Astrocyte (in vitro differentiated cells and primary cell): ENCODE data around the gene MSH5. TPM values are rescaled to one million over a fixed set of nuclear protein-coding genes. Genes with fewer than 3 reads are reported as not detected.

ENCODE experiments used
- DNase-seq: peaks from one replicate; pipeline ENCODE4 v3.0.0-alpha.2; 2010; ENCODE audit warnings: low read depth
- FAIRE-seq: peaks from 2 replicates; lab custom pipeline; 2011; peaks lifted over from hg19 to GRCh38; lab: Jason Lieb, UNC
- H2AFZ ChIP-seq: 2 replicates; pipeline ENCODE4 v1.6.0; 2012; ENCODE audit warnings: low read depth, low read length, inconsistent platforms
- H3K27ac ChIP-seq: 2 replicates; pipeline ENCODE4 v1.5.1; 2011; ENCODE audit warnings: low read depth, low read length, inconsistent platforms
- H3K27me3 ChIP-seq: 2 replicates; pipeline ENCODE4 v1.6.0; 2011; ENCODE audit warnings: low read length, inconsistent platforms; ENCODE audit not compliant: insufficient read depth
- H3K36me3 ChIP-seq: 2 replicates; pipeline ENCODE4 v1.5.1; 2011; ENCODE audit warnings: low read length, inconsistent platforms; ENCODE audit not compliant: insufficient read depth
- H3K4me1 ChIP-seq: 2 replicates; pipeline ENCODE4 v1.5.1; 2011; ENCODE audit warnings: low read length, inconsistent platforms; ENCODE audit not compliant: insufficient read depth
- H3K4me2 ChIP-seq: 2 replicates; pipeline ENCODE4 v1.6.0; 2012; ENCODE audit warnings: low read length, inconsistent platforms
- H3K4me3 ChIP-seq: 2 replicates; pipeline ENCODE4 v1.5.1; 2011; ENCODE audit warnings: low read depth, mild to moderate bottlenecking, low read length, inconsistent platforms; ENCODE audit not compliant: insufficient read depth
- H3K79me2 ChIP-seq: 2 replicates; pipeline ENCODE4 v1.6.0; 2012; ENCODE audit warnings: mild to moderate bottlenecking, low read length, inconsistent platforms; ENCODE audit not compliant: insufficient read depth
- H3K9ac ChIP-seq: 2 replicates; pipeline ENCODE4 v1.6.0; 2012; ENCODE audit warnings: mild to moderate bottlenecking, low read length, inconsistent platforms
- H3K9me3 ChIP-seq: 2 replicates; pipeline ENCODE4 v1.5.1; 2012; ENCODE audit warnings: low read depth, mild to moderate bottlenecking, low read length, inconsistent platforms; ENCODE audit not compliant: insufficient read depth
- H4K20me1 ChIP-seq: 2 replicates; pipeline ENCODE4 v1.6.0; 2012; ENCODE audit warnings: low read length, inconsistent platforms; ENCODE audit not compliant: insufficient read depth
- H3K27ac Mint-ChIP-seq: one replicate; pipeline ENCODE4 v1.8.0; 2021; ENCODE audit warnings: mild to moderate bottlenecking, mixed read lengths; ENCODE audit not compliant: unreplicated experiment
- H3K27me3 Mint-ChIP-seq: one replicate; pipeline ENCODE4 v1.8.0; 2021; ENCODE audit warnings: low read depth, mixed read lengths; ENCODE audit not compliant: unreplicated experiment
- H3K36me3 Mint-ChIP-seq: one replicate; pipeline ENCODE4 v1.8.0; 2021; ENCODE audit warnings: low read depth, mixed read lengths; ENCODE audit not compliant: unreplicated experiment
- H3K4me1 Mint-ChIP-seq: one replicate; pipeline ENCODE4 v1.8.0; 2021; ENCODE audit warnings: low read depth, mixed read lengths; ENCODE audit not compliant: unreplicated experiment
- H3K4me3 Mint-ChIP-seq: one replicate; pipeline ENCODE4 v1.8.0; 2021; ENCODE audit warnings: mild to moderate bottlenecking, moderate library complexity, mixed read lengths; ENCODE audit not compliant: unreplicated experiment
- H3K9me3 Mint-ChIP-seq: one replicate; pipeline ENCODE4 v1.8.0; 2021; ENCODE audit warnings: mild to moderate bottlenecking, mixed read lengths; ENCODE audit not compliant: unreplicated experiment
- EZH2 ChIP-seq: IDR thresholded peaks from 2 replicates; pipeline ENCODE4 v1.6.1; 2012; ENCODE audit warnings: mild to moderate bottlenecking, low read length, inconsistent platforms; ENCODE audit not compliant: insufficient read depth
- total RNA-seq: library from RNA; stranded (reverse); gene quantifications from 2 replicates; pipeline ENCODE4 v1.2.1, GENCODE V29; 2021
- TF ChIP-seq, protein P1 (sequence below): IDR thresholded peaks from 2 replicates; pipeline ENCODE4 v1.5.1; 2011; ENCODE audit warnings: low read depth, mild to moderate bottlenecking, inconsistent platforms, low read length, moderate library complexity; ENCODE audit not compliant: insufficient read depth

MSH5 gene
- total RNA-seq, 1 donor from 2014 or later = 6.8 TPM

DNA sequence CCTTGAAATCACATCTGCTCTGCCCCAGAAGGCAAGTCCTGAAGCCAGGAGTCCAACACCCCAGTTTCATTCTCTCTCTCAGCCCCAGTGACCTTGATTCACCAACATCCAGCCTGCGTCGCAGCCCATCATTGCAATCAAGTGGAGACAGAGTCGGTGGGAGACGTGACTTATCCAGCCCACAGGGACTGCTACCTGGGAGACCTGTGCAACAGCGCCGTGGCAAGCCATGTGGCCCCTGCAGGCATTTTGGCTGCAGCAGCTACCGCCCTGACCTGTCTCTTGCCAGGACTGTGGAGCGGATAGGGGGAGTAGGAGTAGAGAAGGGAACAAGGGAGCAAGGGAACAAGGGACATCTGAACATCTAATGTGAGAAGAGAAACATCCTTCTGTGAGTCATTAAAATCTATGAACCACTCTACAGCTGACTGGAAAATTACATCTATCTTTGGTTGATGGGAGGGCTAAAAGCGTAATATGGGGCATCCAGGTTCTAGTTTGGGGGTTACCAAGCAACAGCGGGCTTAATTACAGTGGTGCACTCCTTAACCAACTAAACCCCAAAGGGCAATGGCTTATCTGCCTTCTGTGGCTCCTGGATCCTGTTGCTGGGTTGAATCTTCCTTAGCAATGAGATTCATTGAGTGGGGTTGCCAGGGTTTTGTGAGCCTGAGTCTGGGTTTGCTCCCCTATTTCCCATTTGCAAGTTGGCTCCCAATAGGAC lies 22.1 kb upstream of the MSH5 start:
- no peak for TF ChIP-seq EZH2
- TF ChIP-seq, protein P1, sequence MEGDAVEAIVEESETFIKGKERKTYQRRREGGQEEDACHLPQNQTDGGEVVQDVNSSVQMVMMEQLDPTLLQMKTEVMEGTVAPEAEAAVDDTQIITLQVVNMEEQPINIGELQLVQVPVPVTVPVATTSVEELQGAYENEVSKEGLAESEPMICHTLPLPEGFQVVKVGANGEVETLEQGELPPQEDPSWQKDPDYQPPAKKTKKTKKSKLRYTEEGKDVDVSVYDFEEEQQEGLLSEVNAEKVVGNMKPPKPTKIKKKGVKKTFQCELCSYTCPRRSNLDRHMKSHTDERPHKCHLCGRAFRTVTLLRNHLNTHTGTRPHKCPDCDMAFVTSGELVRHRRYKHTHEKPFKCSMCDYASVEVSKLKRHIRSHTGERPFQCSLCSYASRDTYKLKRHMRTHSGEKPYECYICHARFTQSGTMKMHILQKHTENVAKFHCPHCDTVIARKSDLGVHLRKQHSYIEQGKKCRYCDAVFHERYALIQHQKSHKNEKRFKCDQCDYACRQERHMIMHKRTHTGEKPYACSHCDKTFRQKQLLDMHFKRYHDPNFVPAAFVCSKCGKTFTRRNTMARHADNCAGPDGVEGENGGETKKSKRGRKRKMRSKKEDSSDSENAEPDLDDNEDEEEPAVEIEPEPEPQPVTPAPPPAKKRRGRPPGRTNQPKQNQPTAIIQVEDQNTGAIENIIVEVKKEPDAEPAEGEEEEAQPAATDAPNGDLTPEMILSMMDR = no peak
- no peaks in the 10 kb centered on the region for H3K4me1 ChIP-seq
- H3K36me3 ChIP-seq = no peaks in the 10 kb centered on the region
- H3K4me2 ChIP-seq = no peak overlapping the region
- H3K4me3 ChIP-seq = no peak overlapping the region
- no peak overlapping the region for H3K9ac ChIP-seq
- H3K79me2 ChIP-seq = no peaks in the 10 kb centered on the region
- Mint-ChIP-seq H3K36me3 (peaks cover 3% of the 10 kb centered on the region), H3K4me1 (peaks cover 10% of the 10 kb centered on the region), H3K27ac (no peak overlapping the region), H3K4me3 (peak overlapping the region; percentile 47), H3K9me3 (peaks cover 7% of the 10 kb centered on the region), H3K27me3 (peaks cover 21% of the 10 kb centered on the region)
- no peak for FAIRE-seq
- no peaks in the 10 kb centered on the region for H3K9me3 ChIP-seq
- no peak overlapping the region for H2AFZ ChIP-seq
- H4K20me1 ChIP-seq = no peaks in the 10 kb centered on the region
- no peak overlapping the region for H3K27ac ChIP-seq
- no peak for DNase-seq
- peaks cover under 1% of the 10 kb centered on the region for H3K27me3 ChIP-seq

DNA sequence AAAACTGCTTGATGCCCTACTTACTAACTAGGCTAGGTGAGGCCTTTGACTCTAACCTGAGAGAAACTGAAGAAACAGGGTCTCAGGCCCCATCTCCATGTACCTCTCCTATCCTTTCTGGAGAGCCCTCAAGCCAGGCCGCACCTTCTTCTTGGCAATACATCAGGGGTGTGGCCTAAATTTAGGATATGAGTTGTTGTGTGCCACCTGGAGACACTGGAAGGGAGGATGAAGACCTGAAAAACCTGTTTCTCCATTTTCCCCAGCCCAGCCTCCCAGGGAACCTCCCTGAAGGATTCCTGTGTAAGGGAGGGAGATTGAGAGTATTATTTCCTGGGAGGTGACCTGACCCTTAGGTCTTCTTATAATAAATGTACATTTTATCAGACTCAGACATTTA lies 21.5 kb upstream of the MSH5 start:
- Histone ChIP-seq H3K36me3 (no peaks in the 10 kb centered on the region), H3K9me3 (no peaks in the 10 kb centered on the region), H3K27me3 (no peaks in the 10 kb centered on the region), H3K79me2 (no peaks in the 10 kb centered on the region), H3K4me2 (no peak overlapping the region), H2AFZ (no peak overlapping the region), H3K4me3 (no peak overlapping the region), H4K20me1 (no peaks in the 10 kb centered on the region), H3K9ac (no peak overlapping the region), H3K27ac (no peak overlapping the region), H3K4me1 (no peaks in the 10 kb centered on the region)
- FAIRE-seq (no peak), DNase-seq (no peak)
- H3K36me3 Mint-ChIP-seq = peaks cover 3% of the 10 kb centered on the region
- peaks cover 19% of the 10 kb centered on the region for H3K27me3 Mint-ChIP-seq
- no peak for TF ChIP-seq EZH2
- TF ChIP-seq, protein P1 = no peak
- peaks cover 7% of the 10 kb centered on the region for H3K9me3 Mint-ChIP-seq
- peaks cover 10% of the 10 kb centered on the region for H3K4me1 Mint-ChIP-seq
- no peak overlapping the region for H3K4me3 Mint-ChIP-seq
- no peak overlapping the region for H3K27ac Mint-ChIP-seq

DNA sequence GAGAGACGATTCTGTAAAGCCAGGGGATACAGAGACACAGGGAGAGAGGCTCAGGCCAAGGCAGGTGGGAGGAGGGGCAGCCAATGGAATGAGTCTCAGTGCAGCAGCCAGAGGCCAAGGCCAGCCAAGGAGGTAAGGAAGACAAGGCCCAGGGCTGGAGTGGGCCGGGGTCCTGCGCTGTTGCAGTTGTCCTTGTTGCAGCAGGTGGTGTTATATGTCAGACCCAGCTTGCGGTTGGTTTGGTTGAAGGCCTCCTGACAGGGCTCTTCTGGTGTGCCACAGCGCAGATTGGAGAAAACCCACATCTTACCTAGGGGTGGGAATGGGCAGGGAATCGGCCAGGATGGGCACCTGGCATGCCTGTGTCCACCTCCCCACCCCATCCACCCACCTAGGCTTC lies 20.8 kb upstream of the MSH5 start:
- no peaks in the 10 kb centered on the region for H3K27me3 ChIP-seq
- H4K20me1 ChIP-seq = no peaks in the 10 kb centered on the region
- FAIRE-seq = no peak
- Mint-ChIP-seq H3K9me3 (peaks cover 7% of the 10 kb centered on the region), H3K4me3 (peak overlapping the region; percentile 57), H3K36me3 (peaks cover 3% of the 10 kb centered on the region), H3K27me3 (peaks cover 19% of the 10 kb centered on the region), H3K4me1 (peaks cover 8% of the 10 kb centered on the region), H3K27ac (no peak overlapping the region)
- H3K79me2 ChIP-seq = no peaks in the 10 kb centered on the region
- H3K9ac ChIP-seq = no peak overlapping the region
- no peak overlapping the region for H3K27ac ChIP-seq
- H2AFZ ChIP-seq = no peak overlapping the region
- no peak overlapping the region for H3K4me3 ChIP-seq
- no peaks in the 10 kb centered on the region for H3K36me3 ChIP-seq
- H3K4me1 ChIP-seq = no peaks in the 10 kb centered on the region
- DNase-seq = no peak
- H3K4me2 ChIP-seq = no peak overlapping the region
- no peaks in the 10 kb centered on the region for H3K9me3 ChIP-seq
- TF ChIP-seq EZH2 = no peak
- TF ChIP-seq, protein P1 = no peak
